Neuronal stem cell (in vitro differentiated cells): Measurements from ENCODE around the gene ZNF343.

Experiments used
- DNase-seq: peaks from one replicate; pipeline ENCODE4 v3.0.0-alpha.2; 2013; ENCODE audit warnings: low spot score
- H2AFZ ChIP-seq: one replicate; pipeline ENCODE4 v1.6.1; 2013; ENCODE audit warnings: mild to moderate bottlenecking, low read length, inconsistent platforms
- H2AK5ac ChIP-seq: 2 replicates; pipeline ENCODE4 v1.6.1; 2013; ENCODE audit warnings: low read depth, mild to moderate bottlenecking, inconsistent platforms, low read length, moderate library complexity, mixed read lengths
- H2BK120ac ChIP-seq: 2 replicates; pipeline ENCODE4 v1.6.1; 2013; ENCODE audit warnings: low read depth, mild to moderate bottlenecking, inconsistent platforms, low read length, moderate library complexity, mixed read lengths
- H2BK12ac ChIP-seq: one replicate; pipeline ENCODE4 v1.6.1; 2013; ENCODE audit warnings: low read length, inconsistent platforms
- H2BK15ac ChIP-seq: 2 replicates; pipeline ENCODE4 v1.6.1; 2013; ENCODE audit warnings: mild to moderate bottlenecking, low read length, inconsistent platforms, mixed read lengths
- H2BK5ac ChIP-seq: one replicate; pipeline ENCODE4 v1.6.1; 2013; ENCODE audit warnings: inconsistent platforms, mild to moderate bottlenecking, low read length, moderate library complexity
- H3K14ac ChIP-seq: one replicate; pipeline ENCODE4 v1.6.1; 2013; ENCODE audit warnings: low read length, inconsistent platforms
- H3K18ac ChIP-seq: 2 replicates; pipeline ENCODE4 v1.6.1; 2013; ENCODE audit warnings: low read length, inconsistent platforms
- H3K23ac ChIP-seq: 2 replicates; pipeline ENCODE4 v1.6.1; 2013; ENCODE audit warnings: low read depth, mild to moderate bottlenecking, mixed read lengths, low read length, inconsistent platforms; ENCODE audit not compliant: poor library complexity
- H3K27ac ChIP-seq: replicated peaks from 3 replicates; pipeline ENCODE4 v1.5.1; 2013; ENCODE audit warnings: low read length, inconsistent platforms
- H3K27me3 ChIP-seq, 3 experiments: 2 replicates each; pipeline ENCODE4 v1.6.1; 2013; ENCODE audit warnings: low read length in 3 of 3, mild to moderate bottlenecking in 2 of 3, inconsistent platforms in 1 of 3, low read depth in 1 of 3, mixed read lengths in 1 of 3, moderate library complexity in 1 of 3; ENCODE audit not compliant: control insufficient read depth in 3 of 3, insufficient read depth in 3 of 3
- H3K36me3 ChIP-seq, 2 donors: replicated peaks in 1 of 2; 2 replicates each; pipeline ENCODE4 v1.6.1; 2013; ENCODE audit warnings: low read length in 2 of 2; ENCODE audit not compliant: control insufficient read depth in 2 of 2, insufficient read depth in 2 of 2
- H3K4ac ChIP-seq: 2 replicates; pipeline ENCODE4 v1.6.1; 2013; ENCODE audit warnings: inconsistent platforms, mild to moderate bottlenecking, low read length, moderate library complexity
- H3K4me1 ChIP-seq, 2 donors: 1 replicate in 1 of 2; 2 replicates in 1 of 2; pipeline ENCODE4 v1.6.1; 2013; ENCODE audit warnings: low read length in 2 of 2, low read depth in 1 of 2; ENCODE audit not compliant: control insufficient read depth in 2 of 2, insufficient read depth in 1 of 2
- H3K4me2 ChIP-seq: one replicate; pipeline ENCODE4 v1.6.1; 2013; ENCODE audit warnings: mild to moderate bottlenecking, low read length, inconsistent platforms; ENCODE audit not compliant: insufficient read depth, poor library complexity, severe bottlenecking
- H3K4me3 ChIP-seq, 2 donors: 2 replicates each; pipeline ENCODE4 v1.5.1; 2013; ENCODE audit warnings: low read length in 2 of 2, mild to moderate bottlenecking in 2 of 2, inconsistent platforms in 1 of 2, moderate library complexity in 1 of 2
- H3K79me1 ChIP-seq: one replicate; pipeline ENCODE4 v1.6.1; 2013; ENCODE audit warnings: low read depth, mild to moderate bottlenecking, inconsistent platforms, low read length, moderate library complexity
- H3K9ac ChIP-seq: one replicate; pipeline ENCODE4 v1.6.1; 2013; ENCODE audit warnings: mild to moderate bottlenecking, low read depth, low read length, inconsistent platforms; ENCODE audit not compliant: poor library complexity
- H3K9me3 ChIP-seq, 2 donors: replicated peaks in 1 of 2; 2 replicates each; pipeline versions ENCODE3 to v1.6.1; 2013; ENCODE audit warnings: low read length in 2 of 2, mild to moderate bottlenecking in 2 of 2, inconsistent platforms in 1 of 2, low read depth in 1 of 2, mixed read lengths in 1 of 2, moderate library complexity in 1 of 2; ENCODE audit not compliant: control insufficient read depth in 2 of 2, insufficient read depth in 1 of 2
- H4K8ac ChIP-seq: one replicate; pipeline ENCODE4 v1.6.1; 2013; ENCODE audit warnings: low read depth, mild to moderate bottlenecking, inconsistent platforms, low read length, moderate library complexity
- H4K91ac ChIP-seq: one replicate; pipeline ENCODE4 v1.6.1; 2013; ENCODE audit warnings: low read length, low read depth, mild to moderate bottlenecking, inconsistent platforms; ENCODE audit not compliant: poor library complexity
- WGBS, 2 donors: extraction: QIAGEN DNeasy Blood & Tissue Kit; methylation state at CpG; one replicate each; pipeline ENCODE4 v1.1.7; 2013; ENCODE audit warnings: missing lambda C conversion rate in 2 of 2, mixed read lengths in 1 of 2; ENCODE audit not compliant: insufficient read length in 2 of 2, insufficient replicate concordance in 1 of 2; ENCODE audit errors: extremely low coverage in 2 of 2; 5-methylcytosine and 5-hydroxymethylcytosine counted together

ZNF343 gene

DNA sequence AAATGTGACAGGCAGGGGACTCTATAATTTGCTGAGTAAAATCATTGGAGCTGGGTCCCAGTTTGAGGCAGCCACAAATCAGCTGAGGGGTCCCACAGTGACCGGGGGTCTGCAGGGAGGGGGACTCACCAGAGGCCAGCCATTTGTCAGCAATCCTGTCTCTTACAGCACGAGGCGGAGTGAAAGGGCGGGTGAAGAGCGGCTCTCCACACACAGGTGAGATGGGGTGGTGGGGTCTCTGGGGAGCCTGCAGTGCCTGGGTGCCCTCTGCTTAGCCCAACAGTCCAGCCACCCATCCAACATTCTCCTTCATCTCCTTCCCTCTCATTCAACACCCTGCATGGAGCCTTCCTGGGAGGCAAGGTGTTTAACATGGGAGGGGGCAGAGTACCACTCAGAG lies 28.4 kb upstream of the ZNF343 start:
- H3K14ac ChIP-seq: no peak overlapping the region
- H2BK120ac ChIP-seq: no peak overlapping the region
- H3K27ac ChIP-seq: no peak overlapping the region
- H3K79me1 ChIP-seq: no peaks in the 10 kb centered on the region
- no peak for DNase-seq
- H3K4me1 ChIP-seq: peaks cover 18 to 21% of the 10 kb centered on the region in 2 donors
- no peak overlapping the region for H3K4me2 ChIP-seq
- no peak overlapping the region for H2AFZ ChIP-seq
- no peak overlapping the region for H3K23ac ChIP-seq
- no CpG with 5 or more reads among the region's 5 CpGs for WGBS, 2 donors
- H2BK15ac ChIP-seq: no peak overlapping the region
- H3K4me3 ChIP-seq: no peak overlapping the region
- no peak overlapping the region for H3K9ac ChIP-seq
- no peaks in the 10 kb centered on the region for H3K36me3 ChIP-seq
- H2BK5ac ChIP-seq: peak overlapping the region; percentile 71
- no peak overlapping the region for H2AK5ac ChIP-seq
- no peak overlapping the region for H4K91ac ChIP-seq
- H3K4ac ChIP-seq: no peak overlapping the region
- H3K18ac ChIP-seq: peak overlapping the region; percentile 27
- H4K8ac ChIP-seq: no peak overlapping the region
- H2BK12ac ChIP-seq: no peak overlapping the region
- no peaks in the 10 kb centered on the region for H3K9me3 ChIP-seq
- peaks cover 0 to 28% (median 0%) of the 10 kb centered on the region in 3 experiments for H3K27me3 ChIP-seq

DNA sequence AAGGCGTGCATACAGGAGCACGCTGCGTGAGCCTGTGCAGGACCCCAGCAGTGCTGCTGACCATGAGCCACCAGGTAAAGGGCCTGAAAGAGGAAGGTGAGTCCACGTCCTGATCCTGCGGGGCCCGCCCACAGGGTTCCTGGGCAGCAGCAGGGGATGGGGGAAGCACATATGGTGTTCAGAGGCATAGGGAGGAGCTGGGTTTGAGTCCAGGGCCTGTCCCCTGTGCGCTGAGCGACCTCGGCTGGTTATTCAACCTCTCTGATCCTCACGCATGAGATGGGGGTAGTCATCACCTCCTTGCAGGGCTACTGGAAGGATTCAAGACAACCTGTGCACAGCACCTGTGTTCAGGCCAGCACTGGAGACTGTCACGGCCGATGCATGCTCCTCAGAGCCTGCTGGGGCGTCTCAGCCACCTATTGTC lies 27.9 kb upstream of the ZNF343 start, which contains the start of gene TMC2:
Gene TMC2, plus strand, starts transcription at position 14 of the 427 bp plus-strand sequence. Its CDS starts 49 bp downstream, at position 63.
- Histone ChIP-seq H3K23ac (peak within 1 kb of the TSS; percentile 38), H2BK15ac (peak within 1 kb of the TSS; percentile 51), H2AK5ac (peak within 1 kb of the TSS; percentile 84), H2BK12ac (no peak within 1 kb of the TSS), H2BK120ac (peak within 1 kb of the TSS; percentile 17), H4K8ac (no peak within 1 kb of the TSS), H3K79me1 (no peaks in the 10 kb centered on the region), H3K9ac (peak within 1 kb of the TSS; percentile 63), H2AFZ (peak within 1 kb of the TSS; percentile 2), H3K27ac (no peak within 1 kb of the TSS), H3K18ac (peak within 1 kb of the TSS; percentile 81), H2BK5ac (peak within 1 kb of the TSS; percentile 71), H3K4ac (no peak within 1 kb of the TSS), H3K4me1 (peaks cover 18 to 21% of the 10 kb centered on the region in 2 donors), H3K36me3 (no peaks in the 10 kb centered on the region), H3K9me3 (no peaks in the 10 kb centered on the region), H3K4me2 (no peak within 1 kb of the TSS), H4K91ac (no peak within 1 kb of the TSS), H3K14ac (peak within 1 kb of the TSS; percentile 73), H3K27me3 (peaks cover 0 to 26% (median 0%) of the 10 kb centered on the region in 3 experiments), H3K4me3 (no peak within 1 kb of the TSS)
- DNase-seq: no peak
- WGBS, 2 donors: no CpG with 5 or more reads among the region's 13 CpGs

DNA sequence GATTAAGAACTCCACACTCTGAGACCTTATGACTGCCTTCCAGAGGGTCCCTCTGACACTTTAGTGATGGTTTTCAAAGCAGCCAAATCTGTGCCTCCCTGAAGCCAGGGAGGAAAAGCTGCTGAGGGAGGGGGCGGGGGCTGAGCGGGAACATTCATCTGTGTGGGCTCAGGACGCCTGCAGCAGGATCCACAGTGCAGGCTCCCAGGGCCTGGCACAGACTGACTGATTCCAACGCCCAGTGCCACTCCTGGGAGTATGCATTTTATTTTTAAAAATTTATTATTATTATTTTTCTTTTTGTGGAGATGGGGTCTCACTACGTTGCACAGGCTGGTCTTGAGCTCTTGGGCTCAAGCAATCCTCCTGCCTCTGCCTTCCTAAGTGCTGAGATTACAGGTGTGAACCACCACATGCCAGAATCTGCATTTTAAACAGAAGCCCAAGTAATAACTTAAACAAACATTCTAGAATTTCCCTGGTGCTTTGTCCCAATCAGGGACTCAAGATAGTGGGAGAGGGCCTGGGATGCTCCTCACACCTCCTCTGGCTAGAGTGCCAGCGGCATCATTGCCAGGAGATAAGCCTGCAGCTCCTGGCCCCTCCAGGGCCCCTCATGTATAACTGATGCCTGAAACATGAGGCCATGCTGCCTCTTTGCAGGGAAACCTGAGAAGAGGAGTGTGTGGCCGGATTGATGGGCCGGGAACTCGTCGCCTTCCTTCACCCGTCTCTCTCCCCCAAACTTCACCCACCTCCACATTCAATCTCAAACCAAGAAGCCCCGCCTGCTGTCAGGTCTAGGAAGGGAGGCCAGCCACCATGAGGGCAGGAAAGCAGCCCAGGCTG lies 27.2 kb upstream of the ZNF343 start:
- Histone ChIP-seq H3K4ac (no peak overlapping the region), H2BK120ac (peak overlapping the region; percentile 17), H3K23ac (peak overlapping the region; percentile 38), H2AFZ (peak overlapping the region; percentile 2), H3K14ac (peak overlapping the region; percentile 73), H3K79me1 (no peaks in the 10 kb centered on the region), H3K4me1 (peaks cover 18 to 21% of the 10 kb centered on the region in 2 donors), H3K27ac (no peak overlapping the region), H4K8ac (no peak overlapping the region), H3K36me3 (no peaks in the 10 kb centered on the region), H2AK5ac (peak overlapping the region; percentile 84), H3K9ac (peak overlapping the region; percentile 63), H3K9me3 (no peaks in the 10 kb centered on the region), H2BK12ac (no peak overlapping the region), H3K4me3 (no peak overlapping the region), H2BK5ac (peak overlapping the region; percentile 71), H3K4me2 (no peak overlapping the region), H4K91ac (no peak overlapping the region), H3K27me3 (peaks cover 0 to 26% (median 0%) of the 10 kb centered on the region in 3 experiments), H3K18ac (peak overlapping the region; percentile 81), H2BK15ac (peak overlapping the region; percentile 51)
- no peak for DNase-seq
- WGBS, 2 donors: no CpG with 5 or more reads among the region's 12 CpGs

DNA sequence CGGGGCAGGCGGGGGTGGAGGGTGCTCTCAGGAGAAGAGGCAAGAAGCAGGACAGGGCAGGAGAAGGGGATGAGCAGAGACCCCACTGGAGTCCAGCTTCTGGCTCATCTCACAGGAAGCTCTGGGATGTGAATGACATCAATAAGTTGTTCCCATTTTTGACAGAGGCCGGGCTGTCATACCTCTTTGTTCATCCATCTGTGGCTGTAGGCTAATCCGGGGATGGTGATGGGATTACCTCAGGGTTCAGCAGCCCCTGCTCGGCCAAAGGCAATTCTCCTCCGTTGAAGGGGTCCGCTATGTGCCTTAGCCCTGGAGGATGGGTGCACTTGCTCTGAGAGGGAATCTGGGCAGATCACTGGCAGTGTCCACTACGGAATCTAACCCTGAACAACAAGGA lies 24.4 kb upstream of the ZNF343 start:
- peaks cover 0 to 16% (median 0%) of the 10 kb centered on the region in 3 experiments for H3K27me3 ChIP-seq
- WGBS, 2 donors: no CpG with 5 or more reads among the region's 8 CpGs

More for the DNA sequence above, 24.4 kb upstream of the ZNF343 start:
- no peak overlapping the region for H3K23ac ChIP-seq
- H2AFZ ChIP-seq: peak overlapping the region; percentile 8
- H3K4ac ChIP-seq: no peak overlapping the region
- no peak overlapping the region for H4K91ac ChIP-seq
- no peaks in the 10 kb centered on the region for H3K79me1 ChIP-seq
- H3K4me1 ChIP-seq: peaks cover 15 to 20% of the 10 kb centered on the region in 2 donors
- H3K14ac ChIP-seq: no peak overlapping the region
- H2BK120ac ChIP-seq: no peak overlapping the region
- H2BK5ac ChIP-seq: no peak overlapping the region
- H4K8ac ChIP-seq: no peak overlapping the region
- no peak overlapping the region for H3K4me2 ChIP-seq
- H3K36me3 ChIP-seq: no peaks in the 10 kb centered on the region
- H2BK15ac ChIP-seq: no peak overlapping the region
- DNase-seq: no peak
- H2AK5ac ChIP-seq: no peak overlapping the region
- H3K9me3 ChIP-seq: no peaks in the 10 kb centered on the region
- no peak overlapping the region for H2BK12ac ChIP-seq
- no peak overlapping the region for H3K18ac ChIP-seq
- no peak overlapping the region for H3K4me3 ChIP-seq
- no peak overlapping the region for H3K27ac ChIP-seq
- no peak overlapping the region for H3K9ac ChIP-seq
